T follicular helper cell (primary cell): ENCODE measurements around the gene MTCH1.

Experiments
- DNase-seq: peaks from one replicate; pipeline ENCODE4 v3.0.0-alpha.2; 2020; ENCODE audit warnings: low read depth

Gene MTCH1

DNA sequence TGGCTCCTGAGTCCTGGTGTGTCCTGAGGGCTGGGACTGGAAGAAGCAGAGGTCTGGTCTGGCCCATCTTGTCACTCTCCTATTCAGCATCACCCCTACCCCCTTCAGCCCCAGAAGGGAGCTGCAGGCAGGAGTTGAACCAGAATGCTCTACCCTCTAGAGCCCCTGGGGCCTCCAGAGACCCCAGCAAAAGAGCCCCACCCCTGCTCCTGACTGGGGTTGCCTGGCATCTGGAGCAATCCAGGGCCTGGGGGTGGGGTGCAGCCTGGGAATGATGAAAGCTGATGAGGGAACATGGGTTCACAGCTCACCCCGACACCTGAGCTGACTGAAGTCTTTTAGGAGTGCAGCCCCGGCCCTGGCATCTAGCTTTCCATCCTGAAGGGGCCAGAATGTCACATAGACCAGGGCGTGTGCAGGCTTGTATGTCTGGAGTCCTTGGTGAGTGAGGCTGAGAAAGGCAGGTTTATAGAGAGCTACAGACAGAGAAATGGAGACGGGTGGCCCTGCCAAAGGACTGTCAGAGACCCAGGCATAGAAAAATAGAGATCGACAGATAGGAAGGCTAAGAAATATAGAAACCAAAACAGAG, 31.7 kb upstream of the MTCH1 start:
- DNase-seq = no peak

DNA sequence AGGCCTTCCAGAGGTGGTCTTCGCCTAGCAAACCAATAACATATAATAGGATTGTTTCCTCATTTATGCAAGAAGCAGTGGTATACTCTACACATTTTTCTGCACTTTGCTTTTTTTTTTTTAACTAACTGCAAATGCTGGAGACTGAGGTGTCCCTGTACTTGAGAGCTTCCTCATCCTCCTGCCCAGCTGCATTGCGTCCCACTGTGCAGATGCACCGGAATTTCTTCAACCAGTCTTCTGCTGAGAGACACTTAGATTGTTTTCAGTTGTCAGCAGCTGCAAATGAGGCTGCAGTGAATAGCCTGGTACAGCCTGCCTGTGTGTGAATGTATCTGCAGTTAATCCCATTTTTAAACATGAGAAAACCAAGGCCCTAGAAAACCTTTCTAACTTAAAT, 31.0 kb upstream of the MTCH1 start:
- no peak for DNase-seq

DNA sequence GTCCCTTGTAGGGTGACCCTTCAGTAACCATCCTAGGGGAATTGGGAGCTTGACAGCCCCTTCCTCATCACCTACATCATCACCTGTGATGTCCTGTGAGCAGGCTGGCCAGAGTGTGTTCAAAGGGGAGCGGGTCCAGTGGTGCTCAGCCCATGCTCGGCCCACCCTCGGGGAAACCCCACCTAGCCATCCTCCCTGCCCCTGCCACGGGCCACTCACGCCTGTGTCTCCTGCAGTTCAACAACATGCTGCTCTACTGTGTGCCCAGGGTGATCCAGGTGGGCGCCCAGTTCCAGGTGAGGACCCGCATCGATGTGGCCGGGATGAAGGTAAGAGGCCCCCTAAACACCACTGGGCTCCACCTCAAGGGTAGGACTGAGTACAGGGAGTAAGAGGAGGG, 29.5 kb upstream of the MTCH1 start:
- no peak for DNase-seq

DNA sequence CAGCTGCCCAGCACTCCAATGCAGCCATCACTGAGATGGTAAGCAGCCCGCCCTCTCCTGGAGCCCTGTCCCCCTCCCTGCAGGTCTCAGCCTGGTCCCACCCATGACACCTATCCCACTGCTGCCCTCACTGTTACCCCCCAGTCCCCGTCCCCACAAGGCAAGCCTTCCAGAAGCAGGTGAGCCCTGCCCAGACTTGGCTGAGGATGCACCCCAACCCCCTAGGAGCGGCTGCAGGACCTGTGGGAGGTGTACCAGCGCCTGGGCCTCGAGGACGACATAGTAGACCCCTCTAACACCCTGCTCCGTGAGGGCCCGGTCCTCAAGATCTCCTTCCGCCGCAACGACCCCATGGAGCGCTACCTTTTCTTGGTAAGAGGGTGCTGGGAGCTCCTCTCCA, 28.7 kb upstream of the MTCH1 start:
- no peak for DNase-seq

DNA sequence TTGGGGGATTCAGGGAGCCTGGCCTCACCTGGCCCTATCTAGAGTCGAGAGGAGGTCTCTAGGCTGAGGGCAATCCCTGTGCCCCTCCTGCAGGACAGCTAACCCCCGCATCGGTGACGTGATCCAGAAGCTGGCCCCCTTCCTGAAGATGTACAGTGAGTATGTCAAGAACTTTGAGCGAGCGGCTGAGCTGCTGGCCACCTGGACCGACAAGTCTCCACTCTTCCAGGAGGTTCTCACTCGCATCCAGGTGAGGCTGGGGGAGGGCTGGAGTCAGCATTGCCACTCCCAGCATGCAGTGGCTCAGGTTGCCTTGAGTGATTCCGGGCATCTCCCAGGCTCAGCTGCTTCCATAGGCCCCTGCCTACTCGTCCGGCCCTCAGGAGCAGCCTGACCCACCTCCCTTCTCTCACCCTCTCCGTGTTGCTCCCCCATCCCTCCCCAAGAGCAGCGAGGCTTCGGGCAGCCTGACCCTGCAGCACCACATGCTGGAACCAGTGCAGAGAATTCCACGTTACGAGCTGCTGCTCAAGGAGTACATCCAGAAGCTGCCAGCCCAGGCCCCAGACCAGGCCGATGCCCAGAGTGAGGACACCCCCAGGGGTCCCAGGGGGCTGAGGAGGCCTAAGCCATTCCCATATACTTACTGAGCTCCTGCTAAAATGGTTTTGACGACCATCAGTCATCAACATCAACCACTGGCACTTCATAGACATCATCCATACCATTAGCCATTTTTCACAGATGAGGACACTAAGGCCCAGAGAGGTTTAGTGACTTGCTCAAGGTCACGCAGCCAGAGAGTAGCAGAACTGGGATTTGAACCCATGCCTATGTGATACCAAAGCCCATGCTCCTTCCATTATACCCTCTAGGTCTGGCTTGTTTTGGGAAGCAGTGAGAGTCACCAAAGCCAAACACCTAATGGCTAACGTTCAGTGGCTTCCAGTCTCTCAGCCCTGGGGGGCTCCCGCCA, 27.8 kb upstream of the MTCH1 start:
- no peak for DNase-seq

DNA sequence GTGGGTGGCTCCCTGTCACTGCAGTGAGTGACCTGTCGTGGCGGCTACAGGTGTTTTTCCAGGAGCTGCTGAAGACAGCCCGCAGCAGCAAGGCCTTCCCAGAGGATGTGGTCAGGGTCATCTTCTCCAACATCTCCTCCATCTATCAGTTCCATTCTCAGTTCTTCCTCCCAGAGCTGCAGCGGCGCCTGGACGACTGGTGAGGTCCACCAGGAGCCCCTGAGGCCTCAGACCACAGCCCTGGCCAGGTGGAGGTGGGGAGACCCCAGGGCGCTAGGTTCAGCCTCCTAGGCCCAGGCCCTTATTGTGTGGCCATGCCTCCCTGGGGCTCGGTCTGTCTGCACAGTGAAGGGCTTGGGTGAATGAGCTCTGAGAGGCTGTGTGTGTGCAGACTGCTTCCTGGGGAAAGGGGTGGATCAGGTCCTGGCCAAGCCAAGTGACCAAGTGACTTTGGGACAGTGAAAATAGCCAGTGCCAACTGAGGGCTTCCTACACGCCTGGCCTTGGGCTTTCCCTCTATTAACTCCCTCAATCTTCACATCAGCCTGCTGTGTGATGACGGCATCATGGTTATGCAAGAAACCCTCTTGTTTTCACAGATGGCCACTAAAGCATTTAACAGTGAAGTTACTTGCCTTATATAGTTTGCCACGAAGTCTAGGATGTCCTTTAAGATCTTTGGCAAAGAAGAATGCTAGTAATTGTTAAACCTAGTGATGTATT, 25.8 kb upstream of the MTCH1 start:
- no peak for DNase-seq

DNA sequence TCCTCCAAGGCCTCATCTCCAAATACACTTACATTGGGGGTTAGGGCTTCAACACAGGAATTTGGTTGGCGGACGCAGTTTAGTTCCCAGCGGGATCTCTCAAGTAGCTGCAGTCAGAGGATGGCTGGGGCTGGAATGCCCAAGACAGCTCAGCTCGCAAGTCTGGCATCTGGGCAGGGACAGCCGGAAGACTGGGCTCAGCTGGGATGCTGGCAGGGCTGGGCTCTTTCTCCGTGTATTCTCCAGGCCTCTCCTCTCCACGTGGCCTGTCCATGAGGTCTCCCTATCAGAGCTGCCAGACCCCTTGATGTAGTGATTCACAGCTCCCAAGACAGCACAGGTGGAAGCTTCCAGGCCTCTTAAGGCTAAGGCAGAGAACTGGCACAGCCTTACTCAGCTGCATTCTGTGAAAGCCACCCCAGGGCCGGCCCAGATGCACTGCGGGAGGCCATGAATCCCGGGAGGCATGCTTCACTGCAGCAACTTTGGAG, 24.5 kb upstream of the MTCH1 start:
- no peak for DNase-seq

DNA sequence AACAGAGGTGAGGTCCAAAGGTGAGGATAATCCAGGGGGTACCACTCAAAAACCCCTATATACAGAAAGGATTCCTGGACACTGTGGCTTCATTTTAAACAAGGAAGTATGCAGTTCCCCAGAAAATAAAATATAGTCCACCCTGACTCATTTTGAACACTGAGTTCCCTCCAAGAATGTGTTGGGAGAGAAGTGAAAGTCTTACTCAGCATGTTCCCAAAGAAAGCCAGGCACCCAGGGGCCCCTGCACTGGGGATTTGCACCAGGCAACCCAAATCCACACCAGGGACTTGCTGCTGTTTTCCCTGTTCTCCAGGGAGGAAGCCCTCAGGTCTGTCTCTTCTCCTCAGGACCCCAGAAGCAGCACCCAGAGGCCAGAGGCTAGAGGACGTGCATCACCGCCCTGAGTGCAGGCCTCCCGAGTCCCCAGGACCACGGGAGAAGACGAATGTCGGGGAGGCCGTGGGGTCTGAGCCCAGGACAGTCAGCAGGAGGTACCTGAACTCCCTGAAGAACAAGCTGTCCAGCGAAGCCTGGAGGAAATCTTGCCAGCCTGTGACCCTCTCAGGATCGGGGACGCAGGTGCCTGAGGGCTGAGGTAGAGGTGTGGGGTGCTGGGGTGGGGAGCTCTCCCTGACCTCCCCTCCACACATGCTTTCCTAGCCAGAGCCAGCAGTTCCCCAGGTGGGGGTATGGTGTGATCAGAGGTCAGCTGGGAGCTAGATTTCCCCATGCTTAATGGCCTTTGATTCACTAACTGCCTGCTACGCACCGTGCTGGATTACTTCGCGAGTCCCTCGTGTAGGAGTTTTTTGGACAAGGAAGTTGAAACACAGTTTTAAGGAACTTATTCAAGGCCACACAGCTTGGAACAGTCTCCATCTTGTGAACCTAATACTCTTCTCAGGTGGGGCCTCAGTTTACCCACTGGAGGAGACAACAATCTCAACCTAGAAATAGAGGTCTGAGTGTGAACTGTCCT, 22.8 kb upstream of the MTCH1 start:
- DNase-seq = no peak

DNA sequence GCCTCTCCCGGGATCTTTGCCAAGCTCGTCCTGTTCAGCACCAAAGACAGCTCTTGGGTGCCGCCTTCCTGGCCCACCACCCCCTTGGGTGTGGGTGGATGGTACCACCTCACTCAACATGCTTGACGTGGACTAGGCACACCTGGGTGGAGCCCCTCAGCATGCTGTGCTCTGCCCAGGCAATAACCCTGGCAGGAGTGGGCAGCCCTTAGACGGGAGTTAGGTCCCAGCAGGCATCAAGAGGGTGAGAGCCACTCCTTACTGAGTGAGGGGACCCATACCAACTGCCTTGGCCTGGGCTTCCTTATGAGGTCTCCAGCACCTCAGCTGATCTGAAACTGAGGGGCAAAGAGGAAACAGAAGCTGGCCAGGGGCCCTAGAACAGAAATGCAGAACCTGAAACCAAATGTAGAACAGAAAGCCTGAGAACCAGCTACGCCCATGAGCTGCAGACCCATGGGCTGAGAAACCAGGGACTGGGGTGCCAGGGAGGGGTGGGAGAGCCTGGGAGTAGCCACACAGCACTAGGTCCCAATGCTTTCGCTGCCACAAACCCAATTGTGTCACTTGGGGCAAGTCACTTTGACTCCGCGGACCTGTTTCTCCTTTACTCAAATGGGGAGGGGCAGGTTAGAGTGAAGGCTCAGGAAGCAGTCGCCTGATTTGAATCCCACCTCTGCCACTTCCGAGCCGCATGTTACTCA, 21.5 kb upstream of the MTCH1 start:
- DNase-seq = no peak

DNA sequence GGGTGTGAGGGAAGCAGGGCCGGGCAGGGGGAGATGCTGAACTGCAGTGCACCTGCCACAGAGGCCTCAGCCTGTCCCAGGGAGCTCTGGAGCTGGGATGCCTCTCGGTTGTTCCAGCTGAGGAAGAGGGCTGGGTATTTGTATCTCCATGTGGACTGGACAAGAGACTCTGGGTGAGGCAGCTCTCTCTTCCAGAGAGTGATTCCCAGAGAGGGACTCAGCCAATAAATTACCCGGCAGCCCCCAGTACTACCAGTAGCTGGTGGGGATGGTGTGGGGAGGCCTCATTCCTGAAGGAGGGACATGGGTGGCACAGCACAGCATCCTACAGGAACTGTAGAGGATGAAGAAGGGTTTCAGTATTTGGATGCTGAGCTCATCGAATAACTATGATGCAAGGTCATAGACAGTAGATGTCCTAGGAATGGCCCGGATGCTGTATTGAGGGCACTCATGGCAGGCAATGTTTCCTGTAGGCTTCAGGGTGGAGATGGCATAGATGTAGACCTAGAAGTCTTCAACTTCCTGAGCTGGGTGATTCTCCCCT, 20.9 kb upstream of the MTCH1 start:
- DNase-seq = no peak

DNA sequence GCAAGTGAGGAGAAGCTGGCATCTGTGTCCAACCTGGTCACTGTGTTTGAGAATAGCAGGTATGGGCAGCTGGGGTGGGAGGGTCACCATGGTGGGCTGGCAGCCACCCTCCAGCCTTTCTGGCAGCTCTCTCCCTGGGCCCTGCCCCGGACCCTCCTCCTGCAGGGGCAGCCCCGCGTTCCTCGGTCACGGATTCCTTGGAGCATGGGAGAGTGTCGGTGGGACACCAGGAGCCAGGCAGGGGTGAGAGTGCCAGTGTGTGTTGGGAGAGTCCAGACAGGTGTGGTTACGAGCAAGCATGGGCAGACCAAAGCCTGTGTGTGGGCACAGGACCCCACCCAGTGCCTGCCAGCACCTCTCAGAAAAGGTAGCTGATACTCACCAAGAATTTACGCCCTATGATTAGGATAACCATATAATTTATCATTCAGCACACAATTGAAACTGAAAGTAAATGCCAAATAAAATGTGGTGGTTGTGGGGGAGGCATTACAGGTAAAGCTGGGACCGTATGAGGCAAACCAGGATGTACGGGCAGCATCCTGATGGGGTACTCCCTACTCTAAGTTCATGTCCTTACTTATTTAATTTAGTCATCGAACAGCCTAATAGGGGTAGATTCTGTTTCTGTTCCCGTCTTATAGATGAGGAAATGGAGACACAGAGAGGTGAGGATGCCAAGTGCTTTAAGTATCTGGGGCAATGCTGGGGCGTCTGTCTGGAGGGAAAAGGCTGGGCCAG, 20.0 kb upstream of the MTCH1 start:
- DNase-seq = no peak

DNA sequence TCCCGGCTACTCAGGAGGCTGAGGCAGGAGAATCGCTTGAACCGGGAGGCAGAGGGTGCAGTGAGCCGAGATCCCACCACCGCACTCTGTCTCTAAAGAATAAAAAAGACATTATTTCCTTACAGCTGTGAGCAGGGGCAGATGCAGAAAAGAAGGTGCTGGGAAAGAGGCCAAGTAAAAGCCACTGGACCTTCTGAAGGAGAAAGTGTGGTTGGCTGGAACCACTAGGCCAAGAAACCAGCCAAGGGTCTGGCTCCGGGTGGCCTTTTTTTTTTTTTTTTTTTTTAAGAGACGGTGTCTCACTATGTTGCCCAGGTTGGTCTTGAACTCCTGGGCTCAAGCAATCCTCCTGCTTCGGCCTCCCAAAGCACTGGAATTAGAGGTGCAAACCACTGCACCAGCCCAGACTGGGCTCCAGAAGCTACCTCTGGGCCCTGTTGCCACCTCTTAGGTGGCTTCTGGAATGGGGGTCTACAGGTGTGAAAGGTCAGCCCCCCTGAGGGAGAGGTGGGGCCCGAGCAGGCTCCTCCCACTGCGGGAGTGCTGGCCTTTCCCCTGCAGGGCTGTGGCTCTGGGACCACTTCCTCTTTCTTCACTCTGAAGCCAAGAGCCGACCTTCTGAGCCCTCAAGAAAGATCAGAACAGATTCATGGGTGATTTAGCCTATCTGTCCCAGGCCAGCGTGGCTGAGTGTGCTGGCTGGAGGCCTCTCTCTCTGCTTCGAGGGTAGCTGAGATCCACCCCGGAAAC, 19.2 kb upstream of the MTCH1 start, which contains the start of gene FGD2:
FGD2 (plus strand) TSS at position 595 of the 750 bp plus-strand sequence. CDS start 163 bp downstream, outside the sequence.
- DNase-seq = no peak

DNA sequence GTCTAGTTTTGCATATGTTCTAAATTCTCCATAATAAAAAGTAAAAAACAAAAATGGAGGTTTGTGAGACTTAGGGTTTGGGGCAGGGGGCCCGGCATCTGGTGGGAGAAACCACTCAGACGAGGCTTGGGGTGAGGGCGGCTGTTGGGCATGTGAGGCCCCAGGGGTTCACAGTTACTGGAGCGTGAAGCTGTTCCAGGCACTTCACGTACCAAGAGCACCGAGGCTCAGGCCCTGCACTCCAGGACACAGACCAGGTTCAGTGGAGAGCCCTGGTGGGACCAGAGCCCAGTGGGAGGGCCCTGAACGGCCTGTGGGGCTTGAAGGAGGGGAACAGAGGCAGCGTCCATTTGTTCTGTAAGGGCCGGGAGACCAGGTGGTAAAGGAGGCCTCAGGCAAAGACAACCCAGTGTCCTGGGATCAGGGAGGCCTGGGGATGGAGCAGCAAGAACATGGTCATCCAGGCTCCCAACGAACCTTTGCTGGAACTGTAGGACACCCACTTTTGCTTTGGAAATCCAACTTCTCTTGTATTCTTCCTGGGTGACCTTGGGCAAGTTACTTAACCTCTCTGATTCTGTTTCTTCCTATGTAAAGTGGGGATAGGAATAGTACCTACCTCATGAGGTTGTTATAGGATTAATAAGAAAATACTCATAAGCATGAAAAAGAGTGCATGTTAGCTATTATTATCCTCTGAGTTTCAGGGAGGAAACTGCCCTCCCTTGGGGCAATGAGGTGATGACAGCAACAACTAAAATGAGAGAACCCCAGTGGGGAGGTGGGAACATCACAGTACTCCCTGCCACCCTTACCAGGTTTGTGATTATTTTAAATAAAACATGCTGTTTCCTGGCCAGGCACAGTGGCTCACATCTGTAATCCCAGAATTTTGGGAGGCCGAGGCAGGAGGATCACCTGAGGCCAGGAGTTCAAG, 18.3 kb upstream of the MTCH1 start:
- DNase-seq = no peak

DNA sequence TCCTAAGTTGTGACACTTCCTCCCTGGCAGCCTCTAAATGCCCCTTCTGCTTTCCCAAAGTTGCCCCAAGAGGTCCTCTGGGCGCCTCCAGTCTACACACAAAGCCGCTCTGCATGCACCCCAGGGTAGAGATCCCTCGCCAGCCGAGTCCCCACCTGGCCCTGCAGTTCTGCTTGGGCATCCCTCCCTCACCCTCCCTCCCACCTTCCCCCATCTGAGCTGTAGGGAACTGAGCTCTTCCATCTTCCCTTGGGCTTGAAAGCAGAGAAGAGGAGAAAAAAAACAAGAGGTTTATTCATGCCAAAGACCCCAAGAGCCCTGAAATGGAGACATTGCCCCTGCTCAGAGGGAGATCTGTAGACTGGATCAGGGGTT, 13.7 kb upstream of the MTCH1 start:
- DNase-seq = no peak

DNA sequence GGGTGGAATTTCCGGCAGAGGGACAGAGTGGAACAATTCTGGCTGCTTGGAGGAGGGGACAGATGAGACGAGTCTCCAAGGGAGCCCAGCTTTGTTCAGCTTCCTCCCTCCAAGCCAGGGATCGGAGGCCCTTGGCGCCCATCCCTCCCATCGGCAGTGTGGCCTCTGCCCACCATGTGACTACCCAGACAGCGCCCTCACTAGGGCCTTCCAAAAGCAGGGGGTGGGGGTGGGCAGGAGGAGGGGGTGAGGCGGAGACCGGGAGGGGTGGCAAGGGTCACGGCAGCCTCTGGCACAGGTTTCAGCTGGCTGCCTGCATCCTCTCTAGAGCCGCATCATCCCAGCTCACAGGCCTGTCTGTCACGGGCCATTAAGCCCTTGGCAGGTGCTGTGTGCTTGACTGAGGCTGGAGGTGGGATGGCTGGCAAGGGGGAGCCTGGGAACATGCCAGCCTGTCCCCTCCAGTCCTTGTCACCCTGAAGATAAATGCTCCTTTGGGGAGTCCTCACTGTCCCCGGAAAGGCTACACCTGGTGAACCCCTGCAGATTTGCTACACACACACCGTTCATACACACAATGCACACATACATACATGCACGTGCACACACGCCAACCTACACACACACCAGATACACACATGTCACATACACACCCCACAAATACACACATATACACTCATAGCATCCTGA, 13.2 kb upstream of the MTCH1 start:
- no peak for DNase-seq

DNA sequence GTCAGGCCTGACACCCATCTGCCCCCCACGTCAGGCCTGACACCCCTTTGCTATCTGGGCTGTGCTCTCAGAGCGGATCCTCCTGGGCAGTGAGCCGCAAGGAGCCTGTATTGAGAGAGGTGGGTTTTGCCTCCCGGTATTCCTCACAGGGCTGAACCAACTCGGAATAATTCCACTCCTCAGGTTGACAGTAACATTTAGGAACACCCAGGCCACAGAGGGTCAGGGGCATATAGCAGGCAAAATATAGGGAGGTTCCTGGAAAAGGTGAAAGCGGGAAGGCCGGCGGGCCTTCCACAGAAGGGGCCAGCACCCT, 12.7 kb upstream of the MTCH1 start:
- no peak for DNase-seq
